ENCODE data around the gene AFMID.

Gene AFMID

DNA sequence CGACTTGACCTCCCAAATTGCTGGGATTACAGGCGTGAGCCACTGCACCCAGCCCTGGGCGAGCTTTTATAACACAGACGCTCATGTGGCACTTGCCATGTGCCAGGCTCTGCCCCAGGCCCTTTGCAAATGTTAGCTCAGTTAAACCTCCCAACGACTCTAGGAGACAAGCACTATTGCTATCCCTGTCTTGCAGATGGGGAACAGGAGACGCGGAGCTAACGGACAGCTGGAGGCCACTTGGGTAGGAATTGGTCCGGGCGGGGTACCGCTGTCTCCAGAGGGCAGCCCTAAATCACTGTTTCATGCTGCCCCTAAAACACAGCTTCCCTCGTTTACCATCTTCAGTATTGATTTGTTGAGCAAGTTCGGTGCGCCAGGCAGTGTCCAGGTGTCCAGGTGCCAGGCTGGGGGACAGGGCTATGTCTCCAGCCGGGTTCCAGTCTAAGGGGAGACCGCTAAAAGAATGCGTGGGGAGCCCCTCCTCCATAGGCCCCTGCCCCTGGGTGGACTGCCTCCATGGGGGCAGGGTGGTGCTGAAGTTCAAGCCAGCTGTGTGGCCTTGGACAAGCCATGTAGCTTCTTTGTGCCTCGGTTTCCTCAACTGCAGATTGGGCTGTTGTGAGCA lies 68.0 kb downstream of the AFMID start:
- no peak for DNase-seq (ENCODE audit: low read depth in 2 of 2)

DNA sequence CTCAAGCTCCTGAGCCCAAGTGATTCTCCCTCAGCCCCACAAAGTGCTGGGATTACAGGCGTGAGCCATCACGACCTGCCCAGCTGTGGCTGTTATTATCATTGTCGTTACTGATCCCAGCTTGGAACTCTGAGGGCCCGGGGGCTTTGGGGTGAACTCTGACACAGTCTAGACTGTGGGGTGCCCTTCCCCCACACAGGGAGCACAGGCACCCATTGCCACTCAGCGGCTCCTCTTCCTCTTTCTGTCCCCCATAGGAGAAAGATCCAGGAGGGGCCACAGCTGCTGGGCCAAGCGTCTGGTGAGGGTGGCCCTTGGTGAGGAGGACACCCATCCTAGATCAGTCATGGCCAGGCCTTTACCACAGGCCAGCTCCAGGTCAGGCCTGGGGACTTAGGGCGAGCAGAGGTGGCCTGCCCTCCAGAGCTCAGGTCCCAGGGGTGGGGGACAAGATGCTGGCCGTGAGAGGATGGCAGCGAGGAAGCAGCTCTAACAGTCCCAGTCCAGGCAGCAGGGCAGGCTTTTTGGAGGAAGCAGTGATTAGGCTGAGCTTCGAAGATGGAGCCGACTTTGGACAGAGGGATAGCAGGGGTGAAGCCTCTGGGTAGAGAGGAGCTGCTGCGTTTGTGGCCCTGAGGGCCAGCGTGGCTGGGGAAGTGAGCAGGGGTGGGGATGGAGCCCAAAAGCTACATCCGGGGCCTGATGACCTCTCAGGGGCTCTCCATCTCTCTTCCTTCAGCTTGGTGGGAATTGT lies 69.0 kb downstream of the AFMID start:
- no peak for DNase-seq (ENCODE audit: low read depth in 2 of 2)

DNA sequence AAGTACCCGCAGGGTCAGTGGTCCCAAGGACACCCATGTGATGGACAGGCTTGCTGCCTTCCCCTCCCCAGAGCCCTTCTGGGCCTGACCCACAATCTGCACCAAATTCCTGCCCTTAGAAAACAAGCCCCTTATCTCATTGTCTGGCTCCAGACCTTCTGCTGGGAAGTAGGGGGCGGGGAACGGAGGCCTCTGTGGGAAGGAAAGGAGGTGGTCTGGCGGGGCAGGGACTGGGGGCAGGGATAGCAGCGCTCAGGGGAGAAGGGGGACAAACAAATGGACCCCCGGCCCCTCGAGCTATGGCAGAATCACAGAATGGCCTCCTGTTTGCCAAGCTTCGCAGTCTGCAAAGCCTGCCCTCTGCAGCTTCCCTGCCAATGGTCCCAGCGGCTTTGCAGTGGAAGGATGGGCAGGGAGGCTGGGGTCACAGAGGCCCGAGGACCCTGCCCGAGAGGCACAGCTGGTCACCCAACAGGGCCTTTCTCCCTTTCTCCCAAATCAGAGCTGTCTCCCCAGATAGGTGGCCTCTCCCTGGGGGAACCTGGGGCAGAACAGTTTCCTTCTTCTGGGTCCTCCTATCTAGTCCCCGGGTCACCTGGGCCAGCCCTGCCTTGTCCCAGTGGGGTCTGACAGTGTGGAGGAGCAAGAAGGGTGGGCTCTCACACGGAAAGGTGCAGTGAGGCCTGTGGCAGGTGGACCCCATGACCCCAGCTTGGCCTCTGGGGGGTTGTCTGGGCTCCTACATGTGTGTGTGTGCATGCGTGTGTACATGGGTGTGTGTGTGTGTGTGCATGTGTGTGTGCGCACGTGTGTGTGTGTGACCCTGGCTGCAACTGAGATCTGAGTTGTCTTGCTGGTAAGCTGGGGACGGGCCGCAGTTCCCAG lies 69.8 kb downstream of the AFMID start:
- no peak for DNase-seq (ENCODE audit: low read depth in 2 of 2)

All from fibroblast of skin of left quadriceps (primary cell).